HepG2 (cell line): ENCODE data around the gene SPNS2. TPM values are rescaled to one million over a fixed set of nuclear protein-coding genes. Genes with fewer than 3 reads are reported as not detected.

Source experiments
- CCDC6 ChIP-seq: sonication (generic); formaldehyde crosslinking; IDR thresholded peaks from 2 replicates; pipeline ENCODE4 v1.8.1; 2022; ENCODE audit warnings: mild to moderate bottlenecking, missing genetic modification reagents, moderate library complexity
- EHMT2 ChIP-seq: fragments of 200-600 bp; sonication (generic); IDR thresholded peaks from 2 replicates; pipeline ENCODE4 v1.7.0; 2017; ENCODE audit warnings: antibody characterized with exemption, low read depth, low read length, borderline replicate concordance
- EZH2 ChIP-seq: conservative IDR thresholded peaks from 2 replicates; pipeline ENCODE4 v1.6.1; 2012; ENCODE audit warnings: mild to moderate bottlenecking, low read depth, low read length, moderate library complexity
- HDAC2 ChIP-seq: sonication (generic); formaldehyde crosslinking; IDR thresholded peaks from 2 replicates; pipeline ENCODE4 v1.4.0; 2020; ENCODE audit warnings: missing genetic modification reagents
- HNF1B ChIP-seq: sonication (generic); formaldehyde crosslinking; IDR thresholded peaks from 2 replicates; pipeline ENCODE4 v1.5.1; 2020; ENCODE audit warnings: mild to moderate bottlenecking, moderate library complexity, missing genetic modification reagents
- HNF4G ChIP-seq, 2 experiments: sonication (generic) in 1 of 2; formaldehyde crosslinking in 1 of 2; IDR thresholded peaks; 2 replicates each; pipeline versions ENCODE4 v1.4.0 to v1.6.1; 2011 to 2020; ENCODE audit warnings: borderline replicate concordance in 2 of 2, low read depth in 2 of 2, mild to moderate bottlenecking in 2 of 2, low read length in 1 of 2, missing genetic modification reagents in 1 of 2, moderate library complexity in 1 of 2
- LCORL ChIP-seq, 2 experiments: fragments of 450-650 bp in 1 of 2; sonication (generic) in 1 of 2; formaldehyde crosslinking in 1 of 2; IDR thresholded peaks; 2 replicates each; pipeline versions ENCODE4 v1.5.0 to v1.6.1; 2017 to 2020; ENCODE audit warnings: antibody characterized with exemption in 1 of 2, missing genetic modification reagents in 1 of 2
- MAFG ChIP-seq: sonication (generic); formaldehyde crosslinking; IDR thresholded peaks from 2 replicates; pipeline ENCODE4 v1.5.1; 2020; ENCODE audit warnings: mild to moderate bottlenecking, missing genetic modification reagents
- NCOA2 ChIP-seq: sonication (generic); formaldehyde crosslinking; IDR thresholded peaks from 2 replicates; pipeline ENCODE4 v1.8.0; 2022; ENCODE audit warnings: inconsistent platforms
- RBFOX2 ChIP-seq: fragments of 200-400 bp; formaldehyde crosslinking; IDR thresholded peaks from 2 replicates; pipeline ENCODE4 v1.6.1; 2017; ENCODE audit warnings: low read depth, mild to moderate bottlenecking, low read length
- RBM22 ChIP-seq: fragments of 200-400 bp; formaldehyde crosslinking; optimal IDR thresholded peaks from 2 replicates; pipeline ENCODE3; 2017; ENCODE audit warnings: mild to moderate bottlenecking, low read length, moderate library complexity
- REPIN1 ChIP-seq: sonication (generic); formaldehyde crosslinking; IDR thresholded peaks from 2 replicates; pipeline ENCODE4 v1.8.0; 2022; ENCODE audit warnings: missing genetic modification reagents, low read depth, mild to moderate bottlenecking, borderline replicate concordance
- SAFB2 ChIP-seq: sonication (generic); formaldehyde crosslinking; IDR thresholded peaks from 2 replicates; pipeline ENCODE4 v1.5.1; 2020; ENCODE audit warnings: missing genetic modification reagents, low read depth, mild to moderate bottlenecking, borderline replicate concordance
- SRY ChIP-seq: sonication (generic); formaldehyde crosslinking; IDR thresholded peaks from 2 replicates; pipeline ENCODE4 v1.8.0; 2022; ENCODE audit warnings: mild to moderate bottlenecking, missing genetic modification reagents
- SUZ12 ChIP-seq: fragments of 150-350 bp; IDR thresholded peaks from 2 replicates; pipeline ENCODE4 v1.6.1; 2014; ENCODE audit warnings: low read depth, low read length
- TIGD3 ChIP-seq: sonication (generic); formaldehyde crosslinking; IDR thresholded peaks from 2 replicates; pipeline ENCODE4 v1.5.1; 2020; ENCODE audit warnings: mild to moderate bottlenecking, missing genetic modification reagents, borderline replicate concordance
- ZFP41 ChIP-seq: sonication (generic); formaldehyde crosslinking; IDR thresholded peaks from 2 replicates; pipeline ENCODE4 v1.4.0; 2020; ENCODE audit warnings: mild to moderate bottlenecking, missing genetic modification reagents, borderline replicate concordance
- ZNF468 ChIP-seq: sonication (generic); formaldehyde crosslinking; IDR thresholded peaks from 2 replicates; pipeline ENCODE4 v1.8.0; 2022; ENCODE audit warnings: mild to moderate bottlenecking, moderate library complexity, missing genetic modification reagents
- ZNF556 ChIP-seq: sonication (generic); formaldehyde crosslinking; IDR thresholded peaks from 2 replicates; pipeline ENCODE4 v1.4.0; 2020; ENCODE audit warnings: mild to moderate bottlenecking, missing genetic modification reagents, borderline replicate concordance
- polyA plus RNA-seq, 8 experiments: library from polyadenylated mRNA; depleted of rRNA in 3 of 8; stranded (reverse) in 7 of 8; unstranded in 1 of 8; fragments of >200 nt; fragmentation: Illumina TruSeq in 4 of 8; extraction: Trizol in 4 of 8; gene quantifications; 2 replicates each; pipeline versions ENCODE4 v1.2.1 to v1.2.3, GENCODE V29; 2011 to 2016; ENCODE audit warnings: low read depth in 4 of 8, missing spikeins in 1 of 8, mixed read lengths in 1 of 8; ENCODE audit not compliant: insufficient read depth in 1 of 8
- total RNA-seq, 5 experiments: library from RNA; depleted of rRNA; stranded (reverse); fragments of >200 nt; fragmentation: Illumina TruSeq; extraction: Trizol; gene quantifications; 2 replicates each; pipeline ENCODE4 v1.2.3, GENCODE V29; 2016; ENCODE audit warnings: low read depth in 1 of 5
- TF ChIP-seq, protein P1 (sequence below): sonication (generic); formaldehyde crosslinking; IDR thresholded peaks from 2 replicates; pipeline ENCODE4 v1.4.0; 2020; ENCODE audit warnings: missing genetic modification reagents, low read depth, mild to moderate bottlenecking, borderline replicate concordance
- TF ChIP-seq, protein P2 (sequence below): sonication (generic); formaldehyde crosslinking; IDR thresholded peaks from 2 replicates; pipeline ENCODE4 v1.4.0; 2020; ENCODE audit warnings: low read depth, mild to moderate bottlenecking, missing genetic modification reagents

The SPNS2 gene
- total and polyA plus RNA-seq, 2 of the 13 experiments (the other 11 are each of a cell fraction or from before 2014, with no cell fraction given): 0.01 TPM; not detected in 1

- TF ChIP-seq ZNF556 (CRISPR knock-in tag): no peak
- TF ChIP-seq, protein P1, sequence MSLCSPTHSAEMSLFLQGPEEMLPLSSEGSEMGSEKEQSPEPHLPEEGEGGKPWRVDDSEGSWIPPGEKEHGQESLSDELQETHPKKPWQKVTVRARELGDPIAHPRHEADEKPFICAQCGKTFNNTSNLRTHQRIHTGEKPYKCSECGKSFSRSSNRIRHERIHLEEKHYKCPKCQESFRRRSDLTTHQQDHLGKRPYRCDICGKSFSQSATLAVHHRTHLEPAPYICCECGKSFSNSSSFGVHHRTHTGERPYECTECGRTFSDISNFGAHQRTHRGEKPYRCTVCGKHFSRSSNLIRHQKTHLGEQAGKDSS (CRISPR knock-in tag): no peak; the same call in 1 of the 2 replicates
- TF ChIP-seq, protein P2, sequence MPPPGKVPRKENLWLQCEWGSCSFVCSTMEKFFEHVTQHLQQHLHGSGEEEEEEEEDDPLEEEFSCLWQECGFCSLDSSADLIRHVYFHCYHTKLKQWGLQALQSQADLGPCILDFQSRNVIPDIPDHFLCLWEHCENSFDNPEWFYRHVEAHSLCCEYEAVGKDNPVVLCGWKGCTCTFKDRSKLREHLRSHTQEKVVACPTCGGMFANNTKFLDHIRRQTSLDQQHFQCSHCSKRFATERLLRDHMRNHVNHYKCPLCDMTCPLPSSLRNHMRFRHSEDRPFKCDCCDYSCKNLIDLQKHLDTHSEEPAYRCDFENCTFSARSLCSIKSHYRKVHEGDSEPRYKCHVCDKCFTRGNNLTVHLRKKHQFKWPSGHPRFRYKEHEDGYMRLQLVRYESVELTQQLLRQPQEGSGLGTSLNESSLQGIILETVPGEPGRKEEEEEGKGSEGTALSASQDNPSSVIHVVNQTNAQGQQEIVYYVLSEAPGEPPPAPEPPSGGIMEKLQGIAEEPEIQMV: 0 out of 2 replicates have a peak, but pooled peaks have one; percentile 25
- TF ChIP-seq ZNF468: no peak
- no peak for TF ChIP-seq HNF4G (IDR thresholded peaks at IDR 0.05; ENCODE audit: borderline replicate concordance, low read depth, low read length)
- no peak for TF ChIP-seq HNF4G (CRISPR knock-in tag; IDR thresholded peaks at IDR 0.05; ENCODE audit: borderline replicate concordance, low read depth)
- TF ChIP-seq LCORL (IDR thresholded peaks at IDR 0.05): no peak
- peak; percentile 83 for TF ChIP-seq LCORL (CRISPR knock-in tag; IDR thresholded peaks at IDR 0.05)
- TF ChIP-seq SUZ12: no peak
- TF ChIP-seq SAFB2 (CRISPR knock-in tag): no peak
- TF ChIP-seq SRY (CRISPR knock-in tag): no peak
- 0 out of 2 replicates have a peak, but pooled peaks have one; percentile 32 for TF ChIP-seq HDAC2 (CRISPR knock-in tag)
- peak; percentile 46; the same call in 1 of the 2 replicates for TF ChIP-seq ZFP41
- no peak for TF ChIP-seq TIGD3 (CRISPR knock-in tag)
- no peak for TF ChIP-seq CCDC6 (CRISPR knock-in tag)
- TF ChIP-seq REPIN1 (CRISPR knock-in tag): no peak
- TF ChIP-seq NCOA2 (CRISPR knock-in tag): peak; percentile 18; the same call in 1 of the 2 replicates
- no peak for TF ChIP-seq HNF1B (CRISPR knock-in tag)
- no peak for TF ChIP-seq RBM22
- no peak for TF ChIP-seq MAFG
- no peak for TF ChIP-seq EZH2
- TF ChIP-seq RBFOX2: no peak
- TF ChIP-seq EHMT2: no peak
Observed at GRCh38 chr17:4480929-4481898, 17.5 kb upstream of the SPNS2 start (continued).
